GM12878 (cell line): Measurements from ENCODE around the gene ECSIT.
"Not testable (repeated sequence)": the region's sequence is repeated elsewhere in the genome, so short reads cannot be mapped to it uniquely, and the experiment has no call there.

Experiments used
- CTCF ChIP-seq, 3 experiments: IDR thresholded peaks in 2 of 3; conservative IDR thresholded peaks in 1 of 3; 2 replicates each; pipeline ENCODE4 v1.5.1; 2011; ENCODE audit warnings: low read depth in 3 of 3, low read length in 3 of 3, mild to moderate bottlenecking in 3 of 3, control low read depth in 2 of 3, moderate library complexity in 2 of 3, inconsistent platforms in 1 of 3, mixed read lengths in 1 of 3; ENCODE audit not compliant: control insufficient read depth in 2 of 3, insufficient read depth in 1 of 3; ENCODE audit errors: extremely low read depth in 1 of 3
- FOXK2 ChIP-seq: fragments of 450-650 bp; IDR thresholded peaks from 2 replicates; pipeline ENCODE4 v1.6.1; 2017; ENCODE audit warnings: mild to moderate bottlenecking, moderate library complexity

- TF ChIP-seq FOXK2; CTCF (IDR thresholded peaks at IDR 0.05 in 2 of 3, conservative IDR thresholded peaks at IDR 0.05 in 1 of 3; ENCODE audit: control insufficient read depth in 2 of 3, extremely low read depth in 1 of 3, insufficient read depth in 1 of 3, low read depth in 3 of 3, low read length in 3 of 3): not testable (repeated sequence)
Measured at GRCh38 chr19:11565649-11565980, 36.7 kb upstream of the ECSIT start.
